NCI-H2227 (cell line): ENCODE results near the gene SVOP.

ENCODE experiments used
- DNase-seq: peaks from one replicate; lab custom pipeline; 2025; ENCODE audit not compliant: unreplicated experiment; lab: John Stamatoyannopoulos, UW

Gene SVOP

DNA sequence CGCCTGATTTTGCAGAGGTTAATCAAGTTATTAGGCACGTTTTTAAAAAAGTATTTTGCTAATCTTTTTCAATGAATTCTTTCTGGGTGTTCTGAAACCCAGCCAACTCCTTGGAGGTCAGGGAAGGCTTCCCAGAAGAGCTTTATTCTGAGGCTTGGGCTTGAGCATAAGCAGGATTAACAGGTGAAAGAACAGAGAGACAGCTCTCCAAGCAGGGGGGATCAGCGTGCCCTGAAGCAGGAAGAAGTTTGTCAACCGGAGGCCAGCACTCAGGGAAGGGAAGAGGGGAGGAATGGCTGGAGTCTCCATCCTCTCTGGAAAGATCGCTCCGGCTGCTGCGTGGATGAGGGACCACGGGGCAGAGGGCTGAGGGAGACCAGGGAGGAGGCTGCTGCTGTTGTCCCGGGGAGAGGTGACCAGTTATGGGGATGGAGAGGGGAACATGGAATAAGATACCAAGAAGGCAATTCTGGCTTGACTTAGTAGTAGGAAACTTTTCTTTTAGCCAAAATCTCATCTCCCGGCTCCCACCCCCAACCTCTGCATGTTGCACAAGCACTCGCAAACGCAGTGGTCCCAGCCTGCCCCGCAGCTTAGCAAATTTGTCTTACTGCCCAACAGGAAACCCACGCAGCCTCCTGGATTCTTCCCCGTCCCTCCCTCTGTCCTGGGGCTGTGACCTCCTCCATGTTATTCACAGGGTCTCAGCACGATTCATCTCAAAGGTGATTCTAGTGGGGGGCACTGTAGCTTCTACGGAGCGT is 162.4 kb downstream of the SVOP start:
- DNase-seq: no peak
